HG03135 (cell line): Measurements from ENCODE around the gene F12.
A peak's percentile ranks its signal among the peaks of the same experiment; 100 is the strongest.

ENCODE experiments used
- ATAC-seq: cut with Tn5 transposase; IDR thresholded peaks from one replicate; pipeline ENCODE4 v1.9.1; 2021; ENCODE audit warnings: mild to moderate bottlenecking, moderate library complexity; ENCODE audit not compliant: unreplicated experiment

The F12 gene

DNA sequence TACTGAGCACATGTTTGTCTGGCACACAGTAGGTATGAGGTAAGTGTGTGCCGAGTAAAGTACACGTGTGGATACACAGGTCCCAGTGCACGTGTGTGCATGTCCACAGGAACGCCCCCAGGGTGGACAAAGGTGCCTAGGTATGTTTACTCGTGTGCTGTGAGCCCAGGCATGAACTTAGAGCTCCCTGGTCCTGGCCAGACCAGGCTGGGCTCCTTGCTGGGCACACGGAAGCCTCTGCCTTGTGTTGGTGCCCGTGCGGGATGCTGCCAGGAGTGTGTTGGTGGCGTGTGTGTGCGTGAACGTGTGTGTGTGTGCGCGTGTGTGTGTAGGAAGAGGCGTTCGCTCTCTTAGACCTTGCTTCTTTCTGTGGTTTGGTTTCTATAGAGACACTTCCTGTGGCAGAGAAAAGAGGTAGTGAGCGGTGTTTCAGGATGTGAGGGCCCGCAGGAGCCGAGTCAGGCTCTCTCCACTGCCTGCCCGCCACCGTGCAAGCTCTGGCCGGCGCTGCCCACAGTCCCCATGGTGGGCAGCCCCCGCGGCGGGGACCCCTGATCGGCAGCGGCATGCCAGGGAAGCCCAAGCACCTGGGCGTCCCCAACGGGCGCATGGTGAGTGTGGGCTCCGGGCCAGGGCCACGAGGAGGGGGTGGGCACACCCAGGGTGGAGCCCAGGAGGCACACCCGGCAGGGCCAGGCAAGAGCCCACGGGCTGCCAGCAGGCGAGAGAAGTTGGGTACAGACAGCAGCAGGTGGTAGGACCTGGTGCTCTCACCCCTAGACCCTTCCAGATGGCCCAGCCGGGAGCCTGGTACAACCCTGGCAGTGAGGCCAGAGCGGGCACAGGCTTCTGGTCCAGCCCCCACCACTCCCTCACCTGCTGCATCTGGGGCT is 51.7 kb downstream of the F12 start, which contains the start of gene RGS14:
RGS14 (plus strand) TSS at position 466 of the 893 bp plus-strand sequence; CDS start at position 567, 101 bp downstream.
- ATAC-seq, result peak; percentile 87

GRCh38 chr5:177357146-177357458 is 52.3 kb downstream of the F12 start:
- ATAC-seq, result no peak

- ATAC-seq, result no peak
Measured at GRCh38 chr5:177356746-177357145, 52.6 kb downstream of the F12 start.

DNA sequence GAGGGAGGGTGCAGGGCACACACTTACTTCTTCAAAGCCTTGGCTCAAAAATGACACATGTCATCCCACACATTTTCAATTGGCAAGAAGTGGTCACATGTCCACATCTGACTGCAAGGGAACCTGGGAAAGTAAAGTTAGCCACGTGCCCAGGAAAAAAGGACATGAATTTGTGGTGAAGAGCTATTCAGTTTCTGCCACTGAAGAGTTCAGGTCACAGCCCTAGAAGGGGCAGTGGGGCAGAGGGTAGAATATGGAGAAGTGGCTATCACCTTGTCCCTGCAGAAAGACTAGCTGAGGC is 53.5 kb downstream of the F12 start:
- ATAC-seq, result no peak

GRCh38 chr5:177355162-177355867 is 54.0 kb downstream of the F12 start:
- no peak for ATAC-seq

- ATAC-seq, result no peak
Measured at GRCh38 chr5:177354711-177355110, 54.7 kb downstream of the F12 start.

DNA sequence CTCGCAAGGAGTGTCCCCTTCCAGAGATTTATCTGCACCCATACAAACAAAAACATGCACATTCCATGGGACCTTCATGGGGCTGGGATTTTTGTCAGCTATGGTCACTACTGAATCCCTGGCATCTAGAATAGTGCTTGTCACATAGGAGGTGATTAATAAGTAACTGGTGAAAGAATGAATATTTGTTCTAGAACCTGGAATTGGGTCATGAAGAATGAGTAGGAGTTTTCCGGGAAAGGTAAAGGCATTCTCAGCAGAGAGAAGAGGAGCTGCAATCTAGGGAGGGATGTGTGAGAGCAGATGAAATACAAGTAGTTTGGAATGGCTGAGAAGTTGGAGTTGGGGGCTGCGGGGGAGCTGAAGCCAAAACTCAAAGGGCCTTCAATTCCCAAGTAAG is 55.1 kb downstream of the F12 start:
- ATAC-seq, result no peak

DNA sequence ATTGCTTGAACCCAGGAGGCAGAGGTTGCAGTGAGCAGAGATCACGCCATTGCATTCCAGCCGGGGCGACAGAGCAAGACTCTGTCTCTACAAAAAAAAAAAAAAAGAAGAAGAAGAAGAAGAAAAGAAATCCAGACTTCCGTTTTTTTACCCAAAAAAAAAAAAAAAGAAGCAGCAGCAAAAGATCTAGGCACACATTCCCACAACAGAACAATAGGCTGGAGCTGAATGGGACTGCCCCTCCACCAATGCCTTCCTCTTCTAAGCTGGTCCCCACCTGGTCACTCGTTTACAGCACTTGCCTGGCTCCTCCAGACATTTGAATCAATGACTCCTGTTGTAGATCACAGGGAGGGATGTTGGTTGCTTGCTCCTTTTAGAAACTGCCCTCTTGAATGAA is 56.3 kb downstream of the F12 start:
- no peak for ATAC-seq
